ENCODE measurements around the gene LPCAT1. TPM values are rescaled to one million over a fixed set of nuclear protein-coding genes. Genes with fewer than 3 reads are reported as not detected.

The LPCAT1 gene
- total RNA-seq, 1 experiment from 2014 or later = 59.8 TPM

GRCh38 chr5:1548702-1549474 is 25.1 kb upstream of the LPCAT1 start:
- Histone ChIP-seq H3K27me3 (ENCODE audit: control insufficient read depth, insufficient read depth, low read length) (no peaks in the 10 kb centered on the region), H3K4me1 (ENCODE audit: control insufficient read depth, insufficient read depth, low read length) (peaks cover 3% of the 10 kb centered on the region; the same call in 1 of the 2 replicates), H3K9me3 (ENCODE audit: control insufficient read depth, insufficient read depth, low read depth, low read length) (no peaks in the 10 kb centered on the region), H3K4me3 (ENCODE audit: low read depth in 2 of 2, low read length in 2 of 2) (no peak overlapping the region), H3K36me3 (ENCODE audit: control insufficient read depth, insufficient read depth, low read length) (no peaks in the 10 kb centered on the region), H3K27ac (ENCODE audit: low read length) (no peak overlapping the region)
- no peak for DNase-seq (ENCODE audit: low read depth, low spot score)
- no peak for ATAC-seq
- TF ChIP-seq CTCF (IDR thresholded peaks at IDR 0.05) = no peak
- TF ChIP-seq SIN3A (IDR thresholded peaks at IDR 0.05; ENCODE audit: borderline replicate concordance, insufficient read depth, low read depth, low read length) = no peak
- ChIA-PET POLR2A (no interaction called here), CTCF (no interaction called here)
- in situ Hi-C loops (cut with HindIII; ENCODE audit: low pct_unique_long_range_greater_than_20kb, low sequenced_read_pairs) (no loop called here), intact Hi-C loops (cut with micrococcal nuclease; ENCODE audit: unreplicated experiment) (no loop called here)
- no TSS peak for BruUV-seq (replicated peaks)

DNA sequence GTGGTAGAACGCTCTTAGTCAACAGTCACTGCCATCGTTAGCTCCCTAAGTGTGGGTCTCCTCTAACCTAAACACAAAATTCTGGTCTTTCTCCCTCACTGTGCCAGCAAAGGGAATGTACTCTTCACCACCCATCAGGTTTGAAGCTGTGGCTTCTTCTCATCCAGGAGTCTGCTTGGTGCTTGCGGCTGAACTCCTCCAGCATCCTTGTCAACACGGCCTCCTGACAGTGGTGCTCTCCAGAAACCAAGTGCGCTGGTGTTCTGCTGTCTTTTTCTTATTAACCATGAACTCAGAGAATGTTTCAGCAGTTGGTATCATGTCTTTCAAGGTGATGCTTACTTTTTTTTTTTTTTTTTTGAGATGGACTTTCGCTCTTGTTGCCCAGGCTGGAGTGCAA is 23.9 kb upstream of the LPCAT1 start:
- H3K4me3 ChIP-seq (ENCODE audit: low read depth in 2 of 2, low read length in 2 of 2) = no peak overlapping the region
- no peaks in the 10 kb centered on the region for H3K9me3 ChIP-seq (ENCODE audit: control insufficient read depth, insufficient read depth, low read depth, low read length)
- no peak overlapping the region for H3K27ac ChIP-seq (ENCODE audit: low read length)
- ATAC-seq (no peak), DNase-seq (ENCODE audit: low read depth, low spot score) (no peak)
- no peaks in the 10 kb centered on the region for H3K36me3 ChIP-seq (ENCODE audit: control insufficient read depth, insufficient read depth, low read length)
- ChIA-PET POLR2A (no interaction called here), CTCF (interaction anchor here (0.7 kb wide), 1 partner anchor 191 kb away, joined by 7 read pairs; no protein-coding TSS in a partner anchor)
- BruUV-seq (replicated peaks) = no TSS peak
- intact Hi-C loops (cut with micrococcal nuclease; ENCODE audit: unreplicated experiment) = no loop called here
- TF ChIP-seq SIN3A (IDR thresholded peaks at IDR 0.05; ENCODE audit: borderline replicate concordance, insufficient read depth, low read depth, low read length) (no peak), POLR2AphosphoS5 (IDR thresholded peaks at IDR 0.05; ENCODE audit: low read depth, low read length) (no peak), REST (IDR thresholded peaks at IDR 0.05; ENCODE audit: insufficient read depth in 1 of 2, low read depth in 2 of 2, low read length in 1 of 2) (no peak), CTCF (IDR thresholded peaks at IDR 0.05) (no peak), TCF7L2 (IDR thresholded peaks at IDR 0.05; ENCODE audit: low read depth, low read length) (no peak)
- H3K27me3 ChIP-seq (ENCODE audit: control insufficient read depth, insufficient read depth, low read length) = no peaks in the 10 kb centered on the region
- 0 out of 2 replicates have a peak, but pooled peaks cover 3% of the 10 kb centered on the region for H3K4me1 ChIP-seq (ENCODE audit: control insufficient read depth, insufficient read depth, low read length)
- in situ Hi-C loops (cut with HindIII; ENCODE audit: low pct_unique_long_range_greater_than_20kb, low sequenced_read_pairs) = no loop called here

Data from Panc1 (cell line).